ENCODE data around the gene SLC16A1.

DNA sequence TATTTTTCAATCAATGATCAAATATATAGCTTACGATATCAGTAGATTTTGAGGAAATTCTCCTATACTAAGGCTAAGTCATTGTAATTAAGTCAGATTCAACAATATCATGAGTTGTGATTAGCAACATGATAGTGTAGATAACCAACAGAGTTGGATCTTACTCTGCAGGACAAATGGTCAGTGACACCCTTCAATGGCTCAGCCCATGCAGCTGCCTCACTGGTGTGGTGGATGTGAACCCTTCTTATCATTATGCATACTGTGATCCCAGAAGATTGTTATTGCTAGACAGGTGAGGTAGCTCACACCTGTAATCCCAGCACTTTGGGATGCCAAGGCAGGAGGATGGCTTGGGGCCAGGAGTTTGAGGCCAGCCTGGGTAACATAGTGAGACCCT lies 5.6 kb downstream of the SLC16A1 start:
- no peak for TF ChIP-seq POLR2AphosphoS5 (IDR thresholded peaks at IDR 0.05; ENCODE audit: borderline replicate concordance, low read depth, low read length)
- TF ChIP-seq EZH2 (IDR thresholded peaks at IDR 0.05): no peak
